ENCODE results near the gene MT1X.

DNA sequence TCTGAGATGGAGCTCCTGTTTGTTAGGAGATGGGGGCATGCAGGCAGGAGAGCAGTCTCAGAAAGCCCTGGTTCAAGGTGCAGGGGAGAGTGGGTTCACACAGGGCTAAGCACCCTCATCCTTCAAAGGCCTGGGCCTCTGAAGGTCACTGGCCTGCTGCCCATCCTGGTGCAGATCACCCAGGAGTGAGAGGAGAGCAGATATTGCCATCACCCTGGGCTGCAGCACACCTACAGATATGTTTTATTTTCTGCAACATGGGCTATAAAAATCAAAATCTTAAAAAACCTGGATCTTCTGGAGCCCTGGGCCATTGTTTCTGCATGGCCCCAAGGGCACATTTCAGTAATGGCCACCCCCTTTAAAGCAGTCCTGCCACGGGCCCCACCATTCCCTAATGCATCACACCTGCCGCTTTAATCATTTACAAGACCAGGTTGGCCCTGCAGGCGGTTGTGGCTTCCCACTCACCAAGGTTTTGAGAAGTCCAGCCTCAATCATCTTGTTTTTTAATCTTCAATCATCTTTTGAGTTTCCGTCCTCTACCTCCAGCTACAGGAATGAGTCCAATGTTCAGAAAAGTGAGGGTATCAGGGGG lies 27.3 kb downstream of the MT1X start:
- TF ChIP-seq, protein P1, sequence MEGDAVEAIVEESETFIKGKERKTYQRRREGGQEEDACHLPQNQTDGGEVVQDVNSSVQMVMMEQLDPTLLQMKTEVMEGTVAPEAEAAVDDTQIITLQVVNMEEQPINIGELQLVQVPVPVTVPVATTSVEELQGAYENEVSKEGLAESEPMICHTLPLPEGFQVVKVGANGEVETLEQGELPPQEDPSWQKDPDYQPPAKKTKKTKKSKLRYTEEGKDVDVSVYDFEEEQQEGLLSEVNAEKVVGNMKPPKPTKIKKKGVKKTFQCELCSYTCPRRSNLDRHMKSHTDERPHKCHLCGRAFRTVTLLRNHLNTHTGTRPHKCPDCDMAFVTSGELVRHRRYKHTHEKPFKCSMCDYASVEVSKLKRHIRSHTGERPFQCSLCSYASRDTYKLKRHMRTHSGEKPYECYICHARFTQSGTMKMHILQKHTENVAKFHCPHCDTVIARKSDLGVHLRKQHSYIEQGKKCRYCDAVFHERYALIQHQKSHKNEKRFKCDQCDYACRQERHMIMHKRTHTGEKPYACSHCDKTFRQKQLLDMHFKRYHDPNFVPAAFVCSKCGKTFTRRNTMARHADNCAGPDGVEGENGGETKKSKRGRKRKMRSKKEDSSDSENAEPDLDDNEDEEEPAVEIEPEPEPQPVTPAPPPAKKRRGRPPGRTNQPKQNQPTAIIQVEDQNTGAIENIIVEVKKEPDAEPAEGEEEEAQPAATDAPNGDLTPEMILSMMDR (IDR thresholded peaks at IDR 0.05; ENCODE audit: low read length) = no peak
- no peak for TF ChIP-seq EZH2 (optimal IDR thresholded peaks at IDR 0.05; ENCODE audit: low read depth, low read length)

Measured in MM.1S (cell line).